BLaER1 (cell line): ENCODE results near the gene PDE10A.

Experiments
- H3K27ac ChIP-seq: shearing (Covaris generic); formaldehyde crosslinking; 2 replicates; pipeline ENCODE4 v1.8.1; 2022
- H3K27me3 ChIP-seq: shearing (Covaris generic); formaldehyde crosslinking; 2 replicates; pipeline ENCODE4 v1.8.1; 2022
- H3K36me3 ChIP-seq: shearing (Covaris generic); formaldehyde crosslinking; 2 replicates; pipeline ENCODE4 v1.8.1; 2022
- H3K4me1 ChIP-seq: shearing (Covaris generic); formaldehyde crosslinking; 2 replicates; pipeline ENCODE4 v1.8.1; 2022
- H3K4me2 ChIP-seq: shearing (Covaris generic); formaldehyde crosslinking; 2 replicates; pipeline ENCODE4 v1.8.1; 2022
- H3K4me3 ChIP-seq: shearing (Covaris generic); formaldehyde crosslinking; 2 replicates; pipeline ENCODE4 v1.8.1; 2022
- H3K9ac ChIP-seq: shearing (Covaris generic); formaldehyde crosslinking; 2 replicates; pipeline ENCODE4 v1.8.1; 2022
- H3K9me3 ChIP-seq: shearing (Covaris generic); formaldehyde crosslinking; 2 replicates; pipeline ENCODE4 v1.8.1; 2022
- H4K20me1 ChIP-seq: shearing (Covaris generic); formaldehyde crosslinking; 2 replicates; pipeline ENCODE4 v1.8.1; 2022
- Cebpa-rat ChIP-seq: shearing (Covaris generic); IDR thresholded peaks from 2 replicates; pipeline ENCODE4 v1.8.1; 2022

PDE10A gene

GRCh38 chr6:165662749-165663376, at the start of gene PDE10A:
Gene PDE10A, minus strand, starts transcription at chr6:165663241. Its CDS starts 430 bp downstream, at chr6:165662811.
- Histone ChIP-seq H3K4me3 (peak within 1 kb of the TSS; percentile 75), H3K4me2 (peak within 1 kb of the TSS; percentile 99), H4K20me1 (peaks cover 27% of the 10 kb centered on the region), H3K4me1 (peaks cover 7% of the 10 kb centered on the region; the same call in 1 of the 2 replicates), H3K36me3 (no peaks in the 10 kb centered on the region), H3K27me3 (peaks cover 69% of the 10 kb centered on the region), H3K9ac (0 out of 2 replicates have a peak within 1 kb of the TSS, but pooled peaks have one; percentile 40), H3K9me3 (peaks cover 22% of the 10 kb centered on the region), H3K27ac (no peak within 1 kb of the TSS)
- TF ChIP-seq Cebpa-rat = no peak

GRCh38 chr6:165708985-165709576, 46.0 kb upstream of the PDE10A start:
- Histone ChIP-seq H3K4me3 (no peak overlapping the region), H3K4me2 (no peak overlapping the region), H4K20me1 (no peaks in the 10 kb centered on the region), H3K4me1 (no peaks in the 10 kb centered on the region), H3K9ac (no peak overlapping the region), H3K9me3 (no peaks in the 10 kb centered on the region), H3K36me3 (no peaks in the 10 kb centered on the region), H3K27ac (no peak overlapping the region), H3K27me3 (no peaks in the 10 kb centered on the region)
- TF ChIP-seq Cebpa-rat = no peak

- Histone ChIP-seq H3K27ac (no peak overlapping the region), H3K27me3 (no peaks in the 10 kb centered on the region), H4K20me1 (no peaks in the 10 kb centered on the region), H3K4me1 (no peaks in the 10 kb centered on the region), H3K36me3 (no peaks in the 10 kb centered on the region), H3K9me3 (no peaks in the 10 kb centered on the region), H3K4me3 (no peak overlapping the region), H3K9ac (no peak overlapping the region), H3K4me2 (no peak overlapping the region)
- TF ChIP-seq Cebpa-rat = no peak
Observed at GRCh38 chr6:165707067-165707853, 44.2 kb upstream of the PDE10A start.

GRCh38 chr6:165705941-165706340, 42.9 kb upstream of the PDE10A start:
- Histone ChIP-seq H3K27me3 (no peaks in the 10 kb centered on the region), H3K9me3 (no peaks in the 10 kb centered on the region), H3K27ac (no peak overlapping the region), H4K20me1 (no peaks in the 10 kb centered on the region), H3K4me1 (no peaks in the 10 kb centered on the region), H3K9ac (no peak overlapping the region), H3K36me3 (no peaks in the 10 kb centered on the region), H3K4me2 (no peak overlapping the region), H3K4me3 (no peak overlapping the region)
- no peak for TF ChIP-seq Cebpa-rat

GRCh38 chr6:165704045-165704748, 41.2 kb upstream of the PDE10A start:
- TF ChIP-seq Cebpa-rat = no peak
- H3K4me3 ChIP-seq = no peak overlapping the region
- no peak overlapping the region for H3K4me2 ChIP-seq
- no peaks in the 10 kb centered on the region for H3K9me3 ChIP-seq
- no peaks in the 10 kb centered on the region for H3K27me3 ChIP-seq
- no peak overlapping the region for H3K27ac ChIP-seq
- no peaks in the 10 kb centered on the region for H4K20me1 ChIP-seq
- no peak overlapping the region for H3K9ac ChIP-seq
- no peaks in the 10 kb centered on the region for H3K4me1 ChIP-seq
- no peaks in the 10 kb centered on the region for H3K36me3 ChIP-seq

- Histone ChIP-seq H3K36me3 (no peaks in the 10 kb centered on the region), H3K27ac (no peak overlapping the region), H3K4me2 (no peak overlapping the region), H3K9ac (no peak overlapping the region), H3K9me3 (peaks cover 6% of the 10 kb centered on the region; the same call in 1 of the 2 replicates), H4K20me1 (no peaks in the 10 kb centered on the region), H3K27me3 (no peaks in the 10 kb centered on the region), H3K4me1 (no peaks in the 10 kb centered on the region), H3K4me3 (no peak overlapping the region)
- TF ChIP-seq Cebpa-rat = no peak
Observed at GRCh38 chr6:165702669-165703068, 39.6 kb upstream of the PDE10A start.

- Histone ChIP-seq H3K4me1 (no peaks in the 10 kb centered on the region), H3K36me3 (no peaks in the 10 kb centered on the region), H4K20me1 (no peaks in the 10 kb centered on the region), H3K27me3 (no peaks in the 10 kb centered on the region), H3K27ac (no peak overlapping the region), H3K4me3 (no peak overlapping the region), H3K9ac (no peak overlapping the region), H3K9me3 (peaks cover 6% of the 10 kb centered on the region; the same call in 1 of the 2 replicates), H3K4me2 (no peak overlapping the region)
- no peak for TF ChIP-seq Cebpa-rat
Observed at GRCh38 chr6:165701564-165702354, 38.7 kb upstream of the PDE10A start.

- Histone ChIP-seq H3K27me3 (no peaks in the 10 kb centered on the region), H3K4me3 (no peak overlapping the region), H3K27ac (no peak overlapping the region), H3K36me3 (no peaks in the 10 kb centered on the region), H3K4me2 (no peak overlapping the region), H4K20me1 (no peaks in the 10 kb centered on the region), H3K9me3 (peaks cover 6% of the 10 kb centered on the region; the same call in 1 of the 2 replicates), H3K9ac (no peak overlapping the region), H3K4me1 (no peaks in the 10 kb centered on the region)
- no peak for TF ChIP-seq Cebpa-rat
Observed at GRCh38 chr6:165701005-165701404, 38.0 kb upstream of the PDE10A start.

- no peaks in the 10 kb centered on the region for H3K27me3 ChIP-seq
- no peaks in the 10 kb centered on the region for H4K20me1 ChIP-seq
- no peak overlapping the region for H3K4me2 ChIP-seq
- H3K4me1 ChIP-seq = no peaks in the 10 kb centered on the region
- H3K36me3 ChIP-seq = no peaks in the 10 kb centered on the region
- H3K9me3 ChIP-seq = peaks cover 6% of the 10 kb centered on the region; the same call in 1 of the 2 replicates
- no peak overlapping the region for H3K4me3 ChIP-seq
- TF ChIP-seq Cebpa-rat = no peak
- H3K9ac ChIP-seq = no peak overlapping the region
- no peak overlapping the region for H3K27ac ChIP-seq
Observed at GRCh38 chr6:165698868-165699267, 35.8 kb upstream of the PDE10A start.
